ENCODE measurements around the gene SYNPR. TPM values are rescaled to one million over a fixed set of nuclear protein-coding genes. Genes with fewer than 3 reads are reported as not detected.

Gene SYNPR
- total RNA-seq, 1 donor from 2014 or later, result not detected

DNA sequence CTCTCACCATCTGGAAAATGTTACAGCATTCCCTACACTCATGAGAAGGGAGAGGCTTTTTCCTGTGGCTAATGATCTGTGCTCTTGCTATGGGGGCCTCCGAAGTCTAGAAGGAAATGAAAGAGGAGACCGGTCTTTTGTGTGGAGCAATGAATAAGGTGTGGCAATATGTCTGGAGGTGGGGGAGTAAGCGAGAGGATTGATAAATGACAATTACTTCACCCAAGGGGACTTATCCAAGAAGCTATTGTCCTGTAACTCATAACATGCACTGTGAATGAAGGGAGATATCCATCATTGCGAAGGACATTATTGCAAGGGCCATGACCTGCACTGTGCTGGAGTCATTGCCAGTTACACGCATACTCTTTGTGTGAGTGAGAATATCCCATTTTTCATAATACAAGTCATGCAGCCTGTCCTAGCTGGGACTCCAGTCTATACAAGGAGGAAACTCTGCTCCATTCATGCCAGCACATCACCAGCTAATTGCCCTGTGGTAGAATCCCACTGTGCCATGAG, 37.7 kb upstream of the SYNPR start:
- Mint-ChIP-seq H3K27ac (ENCODE audit: unreplicated experiment) (no peak overlapping the region), H3K9me3 (ENCODE audit: unreplicated experiment) (no peaks in the 10 kb centered on the region), H3K4me3 (ENCODE audit: unreplicated experiment) (no peak overlapping the region), H3K36me3 (ENCODE audit: unreplicated experiment) (no peaks in the 10 kb centered on the region), H3K4me1 (ENCODE audit: unreplicated experiment) (no peaks in the 10 kb centered on the region), H3K27me3 (ENCODE audit: unreplicated experiment) (no peaks in the 10 kb centered on the region)
- TF ChIP-seq CTCF (IDR thresholded peaks at IDR 0.05), result no peak
- DNase-seq (ENCODE audit: extremely low spot score, unreplicated experiment), result no peak

- no peak for DNase-seq (ENCODE audit: extremely low spot score, unreplicated experiment)
- Mint-ChIP-seq H3K27ac (ENCODE audit: unreplicated experiment) (no peak overlapping the region), H3K9me3 (ENCODE audit: unreplicated experiment) (no peaks in the 10 kb centered on the region), H3K4me3 (ENCODE audit: unreplicated experiment) (no peak overlapping the region), H3K27me3 (ENCODE audit: unreplicated experiment) (no peaks in the 10 kb centered on the region), H3K4me1 (ENCODE audit: unreplicated experiment) (no peaks in the 10 kb centered on the region), H3K36me3 (ENCODE audit: unreplicated experiment) (no peaks in the 10 kb centered on the region)
- TF ChIP-seq CTCF (IDR thresholded peaks at IDR 0.05), result no peak
Measured at GRCh38 chr3:63242124-63242523, 36.0 kb upstream of the SYNPR start.

DNA sequence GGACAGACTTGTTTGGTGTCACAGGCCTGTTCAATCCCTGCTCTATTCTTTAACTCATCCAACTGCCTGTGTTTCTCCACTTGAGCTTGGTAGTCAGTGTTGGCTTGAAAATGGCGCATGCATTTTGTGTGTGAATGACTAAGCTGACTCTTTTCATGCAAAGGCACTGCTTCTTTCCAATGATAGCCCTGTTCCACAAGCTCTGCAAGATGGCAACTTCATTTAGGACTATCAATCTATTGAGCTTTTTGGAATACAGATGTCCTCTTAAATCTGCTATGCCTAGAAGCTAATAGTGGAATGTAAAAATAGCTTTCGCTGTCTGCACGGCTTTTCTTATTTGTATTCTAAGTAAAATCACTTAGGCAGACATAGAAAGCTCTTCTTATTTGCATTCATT, 33.6 kb upstream of the SYNPR start:
- no peak for TF ChIP-seq CTCF (IDR thresholded peaks at IDR 0.05)
- Mint-ChIP-seq H3K36me3 (ENCODE audit: unreplicated experiment) (no peaks in the 10 kb centered on the region), H3K27ac (ENCODE audit: unreplicated experiment) (no peak overlapping the region), H3K4me3 (ENCODE audit: unreplicated experiment) (no peak overlapping the region), H3K4me1 (ENCODE audit: unreplicated experiment) (no peaks in the 10 kb centered on the region), H3K9me3 (ENCODE audit: unreplicated experiment) (no peaks in the 10 kb centered on the region), H3K27me3 (ENCODE audit: unreplicated experiment) (no peaks in the 10 kb centered on the region)
- DNase-seq (ENCODE audit: extremely low spot score, unreplicated experiment), result no peak

DNA sequence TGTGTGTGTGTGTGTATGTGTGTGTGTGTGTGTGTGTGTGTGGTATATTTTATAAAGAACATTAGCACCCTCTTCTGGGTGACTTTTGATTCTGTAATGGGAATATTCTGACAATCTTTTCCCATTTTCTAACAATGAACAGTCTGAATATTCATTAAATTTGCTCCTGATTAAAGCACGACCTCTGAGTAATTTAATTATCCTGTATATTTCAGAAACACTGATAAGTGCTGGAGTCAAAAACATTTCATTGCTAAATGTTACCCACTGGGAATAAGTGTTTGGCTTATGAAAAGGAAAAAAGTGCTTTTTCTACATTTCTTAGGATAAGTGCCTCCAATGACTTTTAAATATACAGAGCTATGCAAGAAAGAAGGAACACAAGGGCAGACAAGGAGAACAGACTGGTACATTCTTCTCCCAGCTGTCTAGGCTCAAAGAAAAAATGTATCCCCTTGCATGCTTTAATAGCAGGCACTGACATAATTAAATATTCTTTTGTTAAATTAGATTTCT, 32.3 kb upstream of the SYNPR start:
- Mint-ChIP-seq H3K36me3 (ENCODE audit: unreplicated experiment) (no peaks in the 10 kb centered on the region), H3K27me3 (ENCODE audit: unreplicated experiment) (no peaks in the 10 kb centered on the region), H3K9me3 (ENCODE audit: unreplicated experiment) (no peaks in the 10 kb centered on the region), H3K4me3 (ENCODE audit: unreplicated experiment) (no peak overlapping the region), H3K27ac (ENCODE audit: unreplicated experiment) (no peak overlapping the region), H3K4me1 (ENCODE audit: unreplicated experiment) (no peaks in the 10 kb centered on the region)
- TF ChIP-seq CTCF (IDR thresholded peaks at IDR 0.05), result no peak
- DNase-seq (ENCODE audit: extremely low spot score, unreplicated experiment), result no peak

DNA sequence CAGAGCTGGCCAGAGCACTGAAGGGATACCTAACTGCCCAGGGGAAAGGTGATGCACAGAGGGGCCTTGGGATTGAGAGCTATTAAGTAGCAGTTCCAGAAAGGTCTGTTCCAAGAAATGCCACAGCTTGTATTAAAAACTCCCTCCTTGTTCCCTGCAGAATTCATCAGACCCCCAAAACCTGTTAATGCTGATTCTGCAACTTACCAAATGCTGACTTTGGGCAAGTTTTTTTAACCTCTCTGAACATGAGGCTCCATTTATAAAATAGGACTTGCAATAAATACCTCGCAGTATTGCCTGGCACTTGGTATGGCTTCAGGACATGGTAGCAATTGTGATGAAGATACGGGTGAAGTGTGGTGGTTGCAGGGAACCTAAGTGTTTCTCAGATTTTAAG, 30.1 kb upstream of the SYNPR start:
- no peaks in the 10 kb centered on the region for H3K36me3 Mint-ChIP-seq (ENCODE audit: unreplicated experiment)
- H3K9me3 Mint-ChIP-seq (ENCODE audit: unreplicated experiment), result no peaks in the 10 kb centered on the region
- no peaks in the 10 kb centered on the region for H3K4me1 Mint-ChIP-seq (ENCODE audit: unreplicated experiment)
- no peaks in the 10 kb centered on the region for H3K27me3 Mint-ChIP-seq (ENCODE audit: unreplicated experiment)
- no peak for DNase-seq (ENCODE audit: extremely low spot score, unreplicated experiment)
- H3K4me3 Mint-ChIP-seq (ENCODE audit: unreplicated experiment), result no peak overlapping the region
- no peak overlapping the region for H3K27ac Mint-ChIP-seq (ENCODE audit: unreplicated experiment)
- no peak for TF ChIP-seq CTCF (IDR thresholded peaks at IDR 0.05)

All from osteocyte (in vitro differentiated cells).